Measurements from ENCODE around the gene TMEM169. TPM values are rescaled to one million over a fixed set of nuclear protein-coding genes. Genes with fewer than 3 reads are reported as not detected.
"Not testable (repeated sequence)": the region's sequence is repeated elsewhere in the genome, so short reads cannot be mapped to it uniquely, and the experiment has no call there.

Gene TMEM169
- total RNA-seq, 1 donor from 2014 or later: 7.3 TPM

GRCh38 chr2:216071111-216071851, 10.4 kb upstream of the TMEM169 start:
- no peak for DNase-seq (ENCODE audit: low spot score)

- DNase-seq (ENCODE audit: low spot score): no peak
These were observed 9.2 kb upstream of the TMEM169 start for GRCh38 chr2:216072473-216072872.

GRCh38 chr2:216073773-216074172, 7.9 kb upstream of the TMEM169 start:
- no peak for DNase-seq (ENCODE audit: low spot score)

GRCh38 chr2:216074380-216074779, 7.3 kb upstream of the TMEM169 start:
- DNase-seq (ENCODE audit: low spot score): no peak

- DNase-seq (ENCODE audit: low spot score): no peak
These were observed 6.9 kb upstream of the TMEM169 start for GRCh38 chr2:216074794-216075193.

DNA sequence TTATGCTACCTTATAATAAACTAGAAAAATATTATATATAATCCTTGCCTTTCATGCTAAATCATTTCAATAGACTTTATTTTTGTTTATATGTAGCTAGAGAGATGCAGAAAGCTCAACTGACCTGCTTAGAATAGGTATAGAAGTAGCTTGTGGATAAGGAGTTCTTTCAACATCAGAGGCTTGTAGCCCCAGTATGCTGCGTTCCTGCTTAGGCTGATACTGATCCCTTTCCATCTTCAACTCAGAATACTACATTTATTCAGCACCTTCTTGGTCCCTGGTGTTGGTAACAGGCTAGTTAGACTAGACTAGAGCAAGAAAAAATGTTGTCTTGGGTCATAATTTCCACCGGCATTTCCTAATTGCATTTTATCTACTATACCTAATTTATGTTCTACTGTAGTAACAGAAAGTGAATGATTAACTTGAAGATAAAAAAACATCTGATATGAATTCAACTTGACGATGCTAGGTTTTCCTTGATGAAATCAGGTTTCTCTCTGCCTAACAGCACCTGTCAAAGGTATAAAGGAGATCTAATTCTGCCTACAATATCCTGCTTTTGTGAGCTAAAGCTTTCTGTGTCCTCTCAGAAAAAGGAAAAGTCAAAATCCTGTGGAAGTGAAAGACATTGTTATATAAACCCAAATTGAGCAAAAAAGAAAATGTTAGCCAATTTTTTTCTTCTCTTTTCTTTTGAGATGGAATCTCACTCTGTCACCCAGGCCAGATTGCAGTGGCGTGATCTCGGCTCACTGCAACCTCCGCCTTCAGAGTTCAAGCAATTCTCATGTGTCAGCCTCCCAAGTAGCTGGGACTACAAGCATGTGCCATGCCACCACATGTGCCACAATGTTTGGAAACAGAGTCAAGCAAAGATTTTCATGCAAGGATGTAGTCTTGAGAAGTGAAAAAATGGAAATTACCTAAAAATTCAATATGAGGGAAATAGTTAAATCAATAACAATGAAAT, 5.9 kb upstream of the TMEM169 start:
- DNase-seq (ENCODE audit: low spot score): no peak

DNA sequence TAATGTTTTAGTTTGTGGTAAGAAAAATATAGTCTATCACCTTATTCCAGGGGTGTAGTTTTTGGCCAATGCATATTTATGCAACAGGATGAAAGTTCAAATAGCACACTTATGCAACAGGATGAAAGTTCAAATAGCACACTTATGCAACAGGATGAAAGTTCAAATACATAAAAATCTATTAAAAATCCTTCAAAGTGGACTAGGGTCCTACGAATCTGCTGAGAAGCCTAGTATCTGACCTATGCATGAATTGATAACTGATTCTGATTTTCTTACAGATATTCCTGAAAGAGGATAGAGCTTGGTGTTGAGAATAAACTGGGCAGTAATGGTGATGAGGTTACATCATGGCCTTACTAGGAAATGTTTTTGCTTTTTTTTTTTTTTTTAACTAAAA, 2.9 kb upstream of the TMEM169 start:
- no peak for DNase-seq (ENCODE audit: low spot score)

GRCh38 chr2:216080048-216080447, 1.7 kb upstream of the TMEM169 start:
- DNase-seq (ENCODE audit: low spot score): not testable (repeated sequence)

GRCh38 chr2:216081012-216081411, 707 bp upstream of the TMEM169 start:
- DNase-seq (ENCODE audit: low spot score): no peak

- DNase-seq (ENCODE audit: low spot score): no peak
These were observed 495 bp downstream of the TMEM169 start for GRCh38 chr2:216082117-216082711.

DNA sequence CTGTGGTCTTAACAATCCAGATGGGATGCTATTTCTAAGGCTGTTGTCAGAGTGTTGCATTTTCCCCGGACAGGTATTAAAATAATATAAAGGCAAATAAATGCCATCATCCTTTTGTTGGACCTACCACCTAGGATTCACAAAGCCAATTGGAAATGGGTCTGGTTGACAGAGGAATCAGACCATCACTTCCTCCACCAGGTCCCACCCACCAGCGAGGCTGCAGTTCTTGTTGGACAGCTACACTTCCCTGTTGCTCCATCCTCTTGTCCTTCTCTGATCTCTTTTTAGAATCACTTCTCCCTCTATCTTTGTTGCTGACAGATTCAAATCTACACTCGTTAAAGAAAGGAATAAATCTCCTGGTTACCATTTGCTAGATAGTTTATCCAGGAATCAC, 1.1 kb downstream of the TMEM169 start:
- DNase-seq (ENCODE audit: low spot score): no peak

DNA sequence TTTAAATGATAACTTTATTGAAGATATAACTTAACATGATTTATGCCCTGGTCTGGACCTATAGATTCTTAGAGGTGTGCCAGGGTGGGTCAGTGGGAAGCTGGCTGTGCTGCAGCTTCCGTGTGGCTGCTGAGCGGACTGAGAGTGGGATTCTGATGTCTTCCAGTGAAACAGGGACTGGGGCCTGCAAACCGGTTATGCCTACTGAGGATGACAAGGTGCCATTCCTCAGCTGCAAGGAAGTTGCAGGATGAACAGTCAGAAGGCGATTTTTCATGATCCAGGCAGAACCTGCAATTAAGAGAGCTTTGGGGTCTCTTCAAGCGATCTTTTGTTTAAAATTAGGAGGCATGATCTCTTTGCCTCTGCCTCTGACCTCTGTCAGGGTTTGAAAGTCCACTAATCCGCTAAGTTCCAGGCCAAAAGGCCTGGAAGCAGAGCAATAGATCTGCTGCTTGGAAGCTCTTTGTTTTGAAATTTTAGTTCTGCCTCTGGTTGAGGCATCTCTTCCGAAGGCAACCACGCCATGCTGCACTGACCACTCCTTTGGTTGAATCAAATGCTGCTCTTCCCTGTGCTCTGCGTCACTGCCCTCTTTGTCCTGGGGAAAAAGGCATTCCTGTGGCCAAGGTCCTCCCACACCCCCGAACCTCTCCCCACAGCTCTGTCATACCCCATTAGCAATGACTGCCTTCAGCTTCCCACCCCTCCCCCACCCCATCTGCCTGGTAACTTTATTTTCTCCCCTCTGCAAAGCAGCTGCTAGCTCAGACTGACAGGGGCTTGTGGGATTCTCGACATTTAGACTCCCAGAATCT, 2.0 kb downstream of the TMEM169 start:
- DNase-seq (ENCODE audit: low spot score): no peak

DNA sequence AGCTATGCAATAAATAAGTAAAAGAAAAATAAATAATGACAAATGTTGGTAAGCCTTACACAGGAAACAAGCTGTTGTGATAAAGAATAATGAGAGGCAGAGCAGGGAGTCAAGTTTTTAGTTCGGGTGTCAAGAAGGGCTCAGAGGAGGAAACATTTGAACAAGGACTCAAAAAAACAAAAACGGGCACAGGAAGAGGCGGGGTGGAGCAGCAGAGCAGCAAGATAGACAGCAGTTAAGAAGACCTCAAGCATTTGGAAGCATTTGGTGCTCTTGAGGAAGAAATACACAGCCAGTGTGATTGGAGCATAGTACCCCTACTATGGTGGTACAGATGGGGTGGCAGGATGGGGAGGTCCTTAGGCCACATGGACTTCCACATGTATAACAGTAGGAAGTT, 2.8 kb downstream of the TMEM169 start:
- DNase-seq (ENCODE audit: low spot score): no peak

- DNase-seq (ENCODE audit: low spot score): peak; percentile 45
These were observed 4.6 kb downstream of the TMEM169 start for GRCh38 chr2:216086207-216086893.

DNA sequence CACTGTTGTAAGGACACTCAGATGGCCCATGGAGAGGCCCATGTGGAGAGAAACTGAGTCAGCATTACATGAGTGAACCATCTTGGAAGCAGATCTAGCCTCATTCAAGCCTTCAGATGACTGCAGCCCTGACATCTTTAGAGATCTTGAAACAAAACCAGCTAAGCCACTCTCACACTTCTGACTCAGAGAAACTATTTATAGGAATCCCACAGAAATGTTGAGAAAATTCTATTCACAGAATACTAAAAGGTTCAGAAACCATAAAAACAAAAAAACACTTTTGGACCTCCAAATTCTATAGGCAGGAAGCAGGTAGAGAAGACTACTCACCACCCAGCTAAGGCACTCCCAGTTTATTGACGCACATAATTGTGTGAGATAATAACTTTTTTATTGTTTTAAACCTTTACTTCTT, 8.7 kb downstream of the TMEM169 start:
- no peak for DNase-seq (ENCODE audit: low spot score)

GRCh38 chr2:216092646-216093045, 10.9 kb downstream of the TMEM169 start:
- no peak for DNase-seq (ENCODE audit: low spot score)

GRCh38 chr2:216094701-216095100, 13.0 kb downstream of the TMEM169 start:
- no peak for DNase-seq (ENCODE audit: low spot score)

- no peak for DNase-seq (ENCODE audit: low spot score)
These were observed 17.0 kb downstream of the TMEM169 start for GRCh38 chr2:216098421-216099334.

GRCh38 chr2:216101109-216101508, 19.4 kb downstream of the TMEM169 start:
- no peak for DNase-seq (ENCODE audit: low spot score)

DNA sequence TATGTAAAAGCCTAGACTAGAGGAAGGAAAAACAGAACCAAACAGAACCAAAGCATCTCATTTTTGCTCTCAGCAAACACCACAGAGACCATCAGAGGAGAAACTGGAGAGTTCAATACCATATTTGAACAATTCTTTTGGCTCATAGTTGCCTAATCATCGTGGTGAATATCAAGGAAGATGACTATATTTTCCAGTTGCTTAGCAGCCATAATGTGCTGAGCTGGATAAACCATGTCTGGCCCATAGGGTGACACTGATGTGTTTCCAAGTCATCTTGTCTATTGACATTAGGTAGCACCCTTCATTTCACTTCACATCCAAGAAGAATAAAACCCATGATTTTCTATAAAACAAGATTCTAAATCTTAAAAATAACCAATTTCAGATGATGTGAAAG, 21.5 kb downstream of the TMEM169 start:
- DNase-seq (ENCODE audit: low spot score): no peak
